ENCODE data around the gene MACROD2.

Gene MACROD2

GRCh38 chr20:14556206-14556605, 560.9 kb downstream of the MACROD2 start:
- no peak overlapping the region for H3K27ac ChIP-seq
- TF ChIP-seq ZFX (IDR thresholded peaks at IDR 0.05) (no peak), CTCF (conservative IDR thresholded peaks at IDR 0.05) (no peak)

DNA sequence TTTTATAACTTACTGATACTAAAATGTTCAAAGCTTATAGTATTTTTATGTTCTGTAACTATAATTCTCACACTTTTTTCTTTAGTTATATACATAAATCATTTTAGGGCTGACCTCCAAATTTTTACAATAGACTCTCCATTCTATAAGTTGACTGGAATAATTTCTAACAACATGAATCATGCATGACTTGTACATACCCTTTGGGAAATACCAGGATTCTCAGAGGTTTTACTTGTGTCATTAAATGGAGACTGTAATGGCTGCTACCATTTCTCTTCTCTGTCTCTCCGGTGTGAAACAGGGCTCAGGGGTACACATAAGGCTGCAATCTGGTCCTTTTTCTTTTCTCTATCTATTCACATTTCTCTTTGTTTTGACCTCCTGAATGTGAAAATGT, 564.3 kb downstream of the MACROD2 start:
- no peak for TF ChIP-seq CTCF (conservative IDR thresholded peaks at IDR 0.05)
- TF ChIP-seq ZFX (IDR thresholded peaks at IDR 0.05): no peak
- no peak overlapping the region for H3K27ac ChIP-seq

DNA sequence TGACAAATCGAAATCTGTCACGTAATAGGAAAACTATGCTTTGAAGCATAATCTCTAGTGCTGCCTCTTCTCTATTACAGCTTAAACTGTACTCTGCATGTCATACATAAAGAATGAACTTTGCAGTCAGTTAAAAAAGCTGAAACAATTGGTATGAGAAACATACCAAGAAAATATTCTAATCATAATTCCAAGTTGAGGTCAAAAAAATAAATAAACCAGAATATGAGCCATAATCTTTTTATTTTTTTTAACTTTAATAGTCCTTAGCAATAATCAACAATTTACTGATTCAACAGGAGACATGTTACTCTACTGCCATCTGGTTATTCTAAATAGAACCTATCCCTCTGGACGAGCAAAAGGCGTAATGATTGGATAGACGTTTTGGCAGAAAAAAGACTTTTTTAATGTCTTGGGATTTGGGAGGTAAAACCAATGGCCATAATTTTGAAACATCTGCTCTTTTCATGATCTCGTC, 566.5 kb downstream of the MACROD2 start:
- no peak for TF ChIP-seq ZFX (IDR thresholded peaks at IDR 0.05)
- TF ChIP-seq CTCF (conservative IDR thresholded peaks at IDR 0.05): peak; percentile 14
- H3K27ac ChIP-seq: no peak overlapping the region

GRCh38 chr20:14562981-14563380, 567.7 kb downstream of the MACROD2 start:
- TF ChIP-seq ZFX (IDR thresholded peaks at IDR 0.05): no peak
- no peak for TF ChIP-seq CTCF (conservative IDR thresholded peaks at IDR 0.05)
- no peak overlapping the region for H3K27ac ChIP-seq

- no peak overlapping the region for H3K27ac ChIP-seq
- TF ChIP-seq CTCF (conservative IDR thresholded peaks at IDR 0.05) (no peak), ZFX (IDR thresholded peaks at IDR 0.05) (no peak)
These were observed 571.2 kb downstream of the MACROD2 start for GRCh38 chr20:14566505-14566904.

GRCh38 chr20:14568225-14568624, 572.9 kb downstream of the MACROD2 start:
- no peak for TF ChIP-seq CTCF (conservative IDR thresholded peaks at IDR 0.05)
- TF ChIP-seq ZFX (IDR thresholded peaks at IDR 0.05): no peak
- no peak overlapping the region for H3K27ac ChIP-seq

- TF ChIP-seq ZFX (IDR thresholded peaks at IDR 0.05) (no peak), CTCF (conservative IDR thresholded peaks at IDR 0.05) (no peak)
- H3K27ac ChIP-seq: no peak overlapping the region
These were observed 573.4 kb downstream of the MACROD2 start for GRCh38 chr20:14568701-14569100.
